GM12864 (cell line): ENCODE measurements around the gene RHOT2.
A peak's percentile ranks its signal among the peaks of the same experiment; 100 is the strongest.

ENCODE experiments used
- DNase-seq: peaks from one replicate; pipeline ENCODE4 v3.0.0-alpha.2; 2011; ENCODE audit warnings: low read depth
- H3K4me3 ChIP-seq: 2 replicates; pipeline ENCODE4 v1.5.1; 2011; ENCODE audit warnings: mild to moderate bottlenecking, low read depth, low read length, control low read depth
- TF ChIP-seq, protein P1 (sequence below): IDR thresholded peaks from 2 replicates; pipeline ENCODE4 v1.5.1; 2011; ENCODE audit warnings: low read depth, mild to moderate bottlenecking, moderate library complexity, low read length, control low read depth, inconsistent platforms; ENCODE audit errors: missing control alignments

The RHOT2 gene

DNA sequence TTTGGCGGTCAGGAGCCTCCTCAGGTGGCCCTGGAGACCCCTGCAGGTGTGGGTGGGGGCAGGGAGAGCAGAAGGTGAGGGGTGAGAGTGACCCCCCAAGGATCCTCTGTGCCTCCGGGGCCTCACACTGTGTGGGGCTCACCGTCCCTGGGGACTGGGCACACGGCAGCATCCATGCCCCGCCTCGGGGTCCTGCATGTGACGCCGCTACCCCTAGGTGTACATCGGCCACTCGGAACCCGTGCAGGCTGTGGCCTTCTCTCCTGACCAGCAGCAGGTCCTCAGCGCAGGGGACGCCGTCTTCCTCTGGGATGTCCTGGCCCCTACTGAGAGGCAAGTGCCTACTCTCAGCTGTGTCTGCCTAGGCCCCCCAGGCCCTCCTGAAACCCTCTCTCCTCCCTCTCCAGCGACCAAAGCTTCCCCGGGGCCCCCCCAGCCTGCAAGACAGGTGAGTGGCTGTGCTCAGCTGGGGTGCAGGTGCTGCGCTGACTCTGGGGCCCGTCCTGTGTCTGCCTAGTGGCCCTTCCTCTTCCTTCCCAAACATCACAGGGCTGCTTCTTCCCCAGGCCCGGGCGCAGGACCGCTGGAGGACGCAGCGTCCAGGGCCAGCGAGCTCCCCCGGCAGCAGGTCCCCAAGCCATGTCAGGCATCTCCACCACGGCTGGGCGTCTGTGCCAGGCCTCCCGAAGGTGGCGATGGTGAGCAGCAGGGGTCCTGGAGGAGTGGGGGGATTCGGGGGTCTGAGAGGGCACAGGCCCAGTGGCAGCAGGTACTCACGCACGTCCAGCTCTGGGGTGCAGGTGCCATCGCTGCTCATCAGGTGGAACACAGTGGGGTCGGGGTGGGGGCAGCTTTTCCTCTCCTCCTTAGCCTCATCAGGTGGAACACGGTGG lies 9.0 kb upstream of the RHOT2 start:
- no peak overlapping the region for H3K4me3 ChIP-seq
- TF ChIP-seq, protein P1, sequence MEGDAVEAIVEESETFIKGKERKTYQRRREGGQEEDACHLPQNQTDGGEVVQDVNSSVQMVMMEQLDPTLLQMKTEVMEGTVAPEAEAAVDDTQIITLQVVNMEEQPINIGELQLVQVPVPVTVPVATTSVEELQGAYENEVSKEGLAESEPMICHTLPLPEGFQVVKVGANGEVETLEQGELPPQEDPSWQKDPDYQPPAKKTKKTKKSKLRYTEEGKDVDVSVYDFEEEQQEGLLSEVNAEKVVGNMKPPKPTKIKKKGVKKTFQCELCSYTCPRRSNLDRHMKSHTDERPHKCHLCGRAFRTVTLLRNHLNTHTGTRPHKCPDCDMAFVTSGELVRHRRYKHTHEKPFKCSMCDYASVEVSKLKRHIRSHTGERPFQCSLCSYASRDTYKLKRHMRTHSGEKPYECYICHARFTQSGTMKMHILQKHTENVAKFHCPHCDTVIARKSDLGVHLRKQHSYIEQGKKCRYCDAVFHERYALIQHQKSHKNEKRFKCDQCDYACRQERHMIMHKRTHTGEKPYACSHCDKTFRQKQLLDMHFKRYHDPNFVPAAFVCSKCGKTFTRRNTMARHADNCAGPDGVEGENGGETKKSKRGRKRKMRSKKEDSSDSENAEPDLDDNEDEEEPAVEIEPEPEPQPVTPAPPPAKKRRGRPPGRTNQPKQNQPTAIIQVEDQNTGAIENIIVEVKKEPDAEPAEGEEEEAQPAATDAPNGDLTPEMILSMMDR = no peak
- DNase-seq = no peak

GRCh38 chr16:659618-660017 lies 8.3 kb upstream of the RHOT2 start:
- TF ChIP-seq, protein P1 = no peak
- no peak overlapping the region for H3K4me3 ChIP-seq
- DNase-seq = no peak

- no peak overlapping the region for H3K4me3 ChIP-seq
- no peak for DNase-seq
- TF ChIP-seq, protein P1 = no peak
Measured at GRCh38 chr16:660132-660458, 7.8 kb upstream of the RHOT2 start.

DNA sequence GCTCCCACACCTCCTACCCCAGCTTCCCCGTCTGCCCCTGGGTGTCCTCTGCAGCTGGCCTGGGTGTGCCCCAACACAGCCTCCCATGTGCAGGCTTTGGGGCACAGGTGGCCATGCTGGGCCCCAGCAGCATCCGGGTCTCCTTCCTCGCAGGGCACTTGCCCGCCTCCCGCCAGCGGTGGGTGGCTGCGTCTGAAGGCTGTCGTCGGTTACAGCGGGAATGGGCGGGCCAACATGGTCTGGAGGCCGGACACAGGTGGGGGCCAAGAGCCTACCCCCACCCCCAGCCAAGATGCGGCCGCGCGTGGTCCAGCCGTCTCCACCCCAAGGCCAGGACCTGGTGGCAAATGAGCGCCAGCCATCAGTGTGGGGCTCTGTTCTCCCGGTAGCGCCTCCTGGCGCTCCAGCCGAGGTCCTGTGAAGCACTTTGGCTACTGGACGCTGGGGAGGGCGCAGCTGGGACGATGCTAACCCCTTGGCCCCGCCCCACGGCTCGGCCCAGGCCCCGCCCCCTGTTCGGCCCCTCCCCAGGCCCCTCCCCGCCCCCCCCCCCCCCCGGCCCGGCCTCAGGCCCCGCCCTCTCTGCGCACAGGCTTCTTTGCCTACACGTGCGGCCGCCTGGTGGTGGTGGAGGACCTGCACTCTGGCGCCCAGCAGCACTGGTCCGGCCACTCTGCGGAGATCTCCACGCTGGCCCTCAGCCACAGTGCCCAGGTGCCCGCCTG lies 7.3 kb upstream of the RHOT2 start:
- no peak for DNase-seq
- TF ChIP-seq, protein P1 = peak; percentile 51
- H3K4me3 ChIP-seq = no peak overlapping the region

- DNase-seq = no peak
- TF ChIP-seq, protein P1 = no peak
- H3K4me3 ChIP-seq = no peak overlapping the region
Measured at GRCh38 chr16:661184-661821, 6.6 kb upstream of the RHOT2 start.

GRCh38 chr16:662095-662494 lies 5.8 kb upstream of the RHOT2 start:
- TF ChIP-seq, protein P1 = no peak
- H3K4me3 ChIP-seq = no peak overlapping the region
- no peak for DNase-seq
